GM12801 (cell line): ENCODE measurements around the gene CDK17.

Experiments
- CTCF ChIP-seq: IDR thresholded peaks from one replicate; pipeline ENCODE4 v1.5.1; 2011; ENCODE audit warnings: control low read depth; ENCODE audit not compliant: insufficient read length; ENCODE audit errors: extremely low read depth

Gene CDK17

GRCh38 chr12:96400631-96401075, 414 bp upstream of the CDK17 start:
- no peak for TF ChIP-seq CTCF

GRCh38 chr12:96399120-96399918, 920 bp downstream of the CDK17 start:
- no peak for TF ChIP-seq CTCF

GRCh38 chr12:96398424-96399119, 1.7 kb downstream of the CDK17 start:
- TF ChIP-seq CTCF: no peak

GRCh38 chr12:96397756-96398423, 2.3 kb downstream of the CDK17 start:
- TF ChIP-seq CTCF: no peak

GRCh38 chr12:96396914-96397313, 3.3 kb downstream of the CDK17 start:
- TF ChIP-seq CTCF: no peak

- no peak for TF ChIP-seq CTCF
Observed at GRCh38 chr12:96396209-96396608, 4.0 kb downstream of the CDK17 start.

GRCh38 chr12:96395236-96395635, 5.0 kb downstream of the CDK17 start:
- no peak for TF ChIP-seq CTCF
